ENCODE results near the gene RPL27. TPM values are rescaled to one million over a fixed set of nuclear protein-coding genes. Genes with fewer than 3 reads are reported as not detected.

The RPL27 gene
- total and polyA plus RNA-seq, 9 donors: 1,130 to 5,312 (median 1,880) TPM

- no peaks in the 10 kb centered on the region for H3K9me3 ChIP-seq
- no peak overlapping the region for H3K4me3 ChIP-seq
- H3K27me3 ChIP-seq: no peaks in the 10 kb centered on the region
- 83 to 87% (median 83%) methylated on average over 17 of the region's 17 CpGs for WGBS, 3 donors
- intact Hi-C loops (cut with DNase I): loop anchor here in 2 of 4 donors (5.0 to 10.0 kb wide), 3 partner anchors 99 to 286 kb away; partner anchors contain the start of genes BRCA1 (in 1 of the 2) and TMEM106A (in 1 of the 2)
- no peaks in the 10 kb centered on the region for H3K36me3 ChIP-seq
- no peak overlapping the region for H3K27ac ChIP-seq
- DNase-seq: no peak
- H3K4me1 ChIP-seq (ENCODE audit: insufficient read depth): no peaks in the 10 kb centered on the region
- TF ChIP-seq, protein P1, sequence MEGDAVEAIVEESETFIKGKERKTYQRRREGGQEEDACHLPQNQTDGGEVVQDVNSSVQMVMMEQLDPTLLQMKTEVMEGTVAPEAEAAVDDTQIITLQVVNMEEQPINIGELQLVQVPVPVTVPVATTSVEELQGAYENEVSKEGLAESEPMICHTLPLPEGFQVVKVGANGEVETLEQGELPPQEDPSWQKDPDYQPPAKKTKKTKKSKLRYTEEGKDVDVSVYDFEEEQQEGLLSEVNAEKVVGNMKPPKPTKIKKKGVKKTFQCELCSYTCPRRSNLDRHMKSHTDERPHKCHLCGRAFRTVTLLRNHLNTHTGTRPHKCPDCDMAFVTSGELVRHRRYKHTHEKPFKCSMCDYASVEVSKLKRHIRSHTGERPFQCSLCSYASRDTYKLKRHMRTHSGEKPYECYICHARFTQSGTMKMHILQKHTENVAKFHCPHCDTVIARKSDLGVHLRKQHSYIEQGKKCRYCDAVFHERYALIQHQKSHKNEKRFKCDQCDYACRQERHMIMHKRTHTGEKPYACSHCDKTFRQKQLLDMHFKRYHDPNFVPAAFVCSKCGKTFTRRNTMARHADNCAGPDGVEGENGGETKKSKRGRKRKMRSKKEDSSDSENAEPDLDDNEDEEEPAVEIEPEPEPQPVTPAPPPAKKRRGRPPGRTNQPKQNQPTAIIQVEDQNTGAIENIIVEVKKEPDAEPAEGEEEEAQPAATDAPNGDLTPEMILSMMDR (IDR thresholded peaks at IDR 0.05): no peak
- TF ChIP-seq EP300 (IDR thresholded peaks at IDR 0.05) (no peak), POLR2A (IDR thresholded peaks at IDR 0.05) (no peak)
Observed at GRCh38 chr17:43028221-43028861, 30.1 kb downstream of the RPL27 start.

GRCh38 chr17:43030137-43030767, 32.0 kb downstream of the RPL27 start:
- Histone ChIP-seq H3K4me3 (no peak overlapping the region), H3K9me3 (no peaks in the 10 kb centered on the region), H3K27me3 (no peaks in the 10 kb centered on the region), H3K36me3 (no peaks in the 10 kb centered on the region), H3K27ac (no peak overlapping the region), H3K4me1 (ENCODE audit: insufficient read depth) (no peaks in the 10 kb centered on the region)
- TF ChIP-seq EP300 (IDR thresholded peaks at IDR 0.05) (no peak), POLR2A (IDR thresholded peaks at IDR 0.05) (no peak)
- TF ChIP-seq, protein P1 (IDR thresholded peaks at IDR 0.05): no peak
- intact Hi-C loops (cut with DNase I): no loop called here
- WGBS, 3 donors: 65 to 85% (median 71%) methylated on average over 6 of the region's 6 CpGs
- no peak for DNase-seq

DNA sequence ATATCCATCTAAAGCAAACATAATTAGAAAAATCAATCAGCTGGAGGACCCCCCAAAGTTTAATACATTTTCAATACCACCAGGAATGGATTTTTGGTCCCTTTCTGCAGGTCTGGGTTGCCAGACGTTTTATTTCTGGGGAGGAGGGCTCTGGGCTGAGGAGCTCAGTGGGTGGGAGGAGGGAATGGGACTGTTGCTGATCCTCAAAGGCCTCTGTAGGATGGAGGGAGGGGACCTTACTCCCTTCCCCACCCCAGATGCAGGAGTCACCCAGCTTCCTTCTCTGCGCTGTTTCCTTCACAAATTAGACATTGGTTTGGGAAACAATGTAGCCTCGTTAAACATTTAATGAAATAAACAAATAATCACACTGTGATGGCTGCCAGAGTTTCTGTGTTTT, 33.4 kb downstream of the RPL27 start:
- Histone ChIP-seq H3K27ac (no peak overlapping the region), H3K9me3 (no peaks in the 10 kb centered on the region), H3K27me3 (no peaks in the 10 kb centered on the region), H3K4me1 (ENCODE audit: insufficient read depth) (no peaks in the 10 kb centered on the region), H3K36me3 (no peaks in the 10 kb centered on the region), H3K4me3 (no peak overlapping the region)
- intact Hi-C loops (cut with DNase I): no loop called here
- 70 to 87% (median 79%) methylated on average over 3 of the region's 3 CpGs for WGBS, 3 donors
- no peak for DNase-seq
- no peak for TF ChIP-seq POLR2A (IDR thresholded peaks at IDR 0.05)
- TF ChIP-seq, protein P1 (IDR thresholded peaks at IDR 0.05): no peak
- no peak for TF ChIP-seq EP300 (IDR thresholded peaks at IDR 0.05)

- H3K9me3 ChIP-seq: no peaks in the 10 kb centered on the region
- no peak overlapping the region for H3K27ac ChIP-seq
- intact Hi-C loops (cut with DNase I): no loop called here
- H3K36me3 ChIP-seq: no peaks in the 10 kb centered on the region
- H3K27me3 ChIP-seq: no peaks in the 10 kb centered on the region
- 38 to 49% (median 42%) methylated on average over 12 of the region's 12 CpGs for WGBS, 3 donors
- no peak overlapping the region for H3K4me3 ChIP-seq
- no peak for TF ChIP-seq EP300 (IDR thresholded peaks at IDR 0.05)
- TF ChIP-seq POLR2A (IDR thresholded peaks at IDR 0.05): no peak
- TF ChIP-seq, protein P1 (IDR thresholded peaks at IDR 0.05): no peak
- H3K4me1 ChIP-seq (ENCODE audit: insufficient read depth): no peaks in the 10 kb centered on the region
- no peak for DNase-seq
Observed at GRCh38 chr17:43033948-43034881, 36.0 kb downstream of the RPL27 start.
